H1 (cell line): ENCODE measurements around the gene LCE6A. TPM values are rescaled to one million over a fixed set of nuclear protein-coding genes. Genes with fewer than 3 reads are reported as not detected.

Source experiments
- CHD2 ChIP-seq: IDR thresholded peaks from 2 replicates; pipeline ENCODE4 v1.6.1; 2012; ENCODE audit warnings: low read length, improper control_type of control experiment
- EZH2 ChIP-seq: fragments of 200-600 bp; sonication (generic); IDR thresholded peaks from 2 replicates; pipeline ENCODE4 v1.7.1; 2012; ENCODE audit warnings: low read depth, mild to moderate bottlenecking, moderate library complexity, low read length, inconsistent platforms; ENCODE audit not compliant: severe bottlenecking
- KDM5A ChIP-seq: fragments of 200-600 bp; IDR thresholded peaks from 2 replicates; pipeline ENCODE4 v1.7.1; 2012; ENCODE audit warnings: mild to moderate bottlenecking, low read length, inconsistent platforms, mixed read lengths
- polyA plus RNA-seq, 7 experiments: library from polyadenylated mRNA; depleted of rRNA in 3 of 7; stranded (reverse) in 5 of 7; unstranded in 2 of 7; fragments of >200 nt in 5 of 7; fragments of 200-250 nt in 2 of 7; gene quantifications; 1 replicate in 5 of 7; 2 replicates in 1 of 7; 4 replicates in 1 of 7; pipeline versions ENCODE4 v1.2.1 to v1.2.3, GENCODE V29; 2011 to 2013; ENCODE audit warnings: missing spikeins in 2 of 7, mixed read lengths in 2 of 7
- total RNA-seq: library from RNA; stranded (reverse); fragmentation: NEBNext Ultra II Directional; extraction: Animal tissue kit (Norgen Biotek cat#: 25700); gene quantifications from 2 replicates; pipeline ENCODE4 v1.2.1, GENCODE V29; 2021

The LCE6A gene
- total and polyA plus RNA-seq, 2 of the 8 experiments (the other 6 are each of a cell fraction or from before 2014, with no cell fraction given): not detected

DNA sequence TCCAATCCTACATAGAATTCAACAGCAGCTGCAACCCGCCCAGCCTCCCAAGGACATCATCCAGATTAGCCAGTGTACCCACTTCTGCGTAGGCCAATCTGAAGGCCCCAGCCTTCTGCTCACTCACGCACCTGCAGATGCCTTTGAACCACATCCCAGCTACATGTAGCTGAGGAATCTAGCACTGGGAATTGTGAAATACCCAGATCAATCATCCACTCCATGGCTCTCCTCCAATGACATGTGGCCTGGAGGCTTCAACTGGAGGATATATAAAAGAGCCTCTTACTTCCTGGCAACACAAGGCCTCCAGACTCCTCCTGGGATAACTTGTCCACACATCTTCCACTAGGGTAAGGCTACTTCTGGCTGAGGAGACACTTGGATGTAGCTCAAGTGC is at the start of gene LCE6A (continued):
- TF ChIP-seq EZH2: no peak
- no peak for TF ChIP-seq KDM5A
- TF ChIP-seq CHD2: no peak
